Osteoblast (primary cell): Measurements from ENCODE around the gene PWP1. TPM values are rescaled to one million over a fixed set of nuclear protein-coding genes. Genes with fewer than 3 reads are reported as not detected.

ENCODE experiments used
- DNase-seq: peaks from one replicate; pipeline ENCODE4 v3.0.0; 2011; ENCODE audit warnings: low spot score, mixed read lengths; ENCODE audit not compliant: insufficient read length; ENCODE audit errors: missing footprints
- H2AFZ ChIP-seq: 2 replicates; pipeline ENCODE4 v1.6.0; 2011; ENCODE audit warnings: mild to moderate bottlenecking, low read length
- H3K27ac ChIP-seq: 2 replicates; pipeline ENCODE4 v1.5.1; 2011; ENCODE audit warnings: mild to moderate bottlenecking, low read depth, low read length, moderate library complexity
- H3K27me3 ChIP-seq: 2 replicates; pipeline ENCODE4 v1.6.0; 2012; ENCODE audit warnings: mild to moderate bottlenecking, control low read depth, inconsistent platforms, low read length, moderate library complexity; ENCODE audit not compliant: insufficient read depth
- H3K36me3 ChIP-seq: 2 replicates; pipeline ENCODE4 v1.5.1; 2011; ENCODE audit warnings: mild to moderate bottlenecking, low read length, control low read depth, moderate library complexity; ENCODE audit not compliant: insufficient read depth
- H3K4me1 ChIP-seq: 2 replicates; pipeline ENCODE4 v1.5.1; 2011; ENCODE audit warnings: mild to moderate bottlenecking, low read length, control low read depth, moderate library complexity; ENCODE audit not compliant: insufficient read depth
- H3K4me2 ChIP-seq: 2 replicates; pipeline ENCODE4 v1.6.0; 2011; ENCODE audit warnings: mild to moderate bottlenecking, low read length; ENCODE audit not compliant: insufficient read depth
- H3K4me3 ChIP-seq: fragments of 200-600 bp; sonication (generic); 3 replicates; pipeline ENCODE4 v1.5.1; 2012; ENCODE audit warnings: mild to moderate bottlenecking, low read length, inconsistent platforms; ENCODE audit not compliant: insufficient read depth
- H3K79me2 ChIP-seq: 2 replicates; pipeline ENCODE4 v1.6.0; 2012; ENCODE audit warnings: mild to moderate bottlenecking, low read length, control low read depth, inconsistent platforms; ENCODE audit not compliant: insufficient read depth
- H3K9me3 ChIP-seq: 2 replicates; pipeline ENCODE4 v1.5.1; 2011; ENCODE audit warnings: low read depth, low read length, control low read depth
- H4K20me1 ChIP-seq: 2 replicates; pipeline ENCODE4 v1.6.0; 2012; ENCODE audit warnings: mild to moderate bottlenecking, low read length, control low read depth; ENCODE audit not compliant: insufficient read depth
- total RNA-seq: library from RNA; depleted of rRNA; stranded (reverse); fragments of >200 nt; gene quantifications from 2 replicates; pipeline ENCODE4 v1.2.3, GENCODE V29; 2012
- TF ChIP-seq, protein P1 (sequence below): IDR thresholded peaks from 2 replicates; pipeline ENCODE4 v1.5.1; 2011; ENCODE audit warnings: mild to moderate bottlenecking, low read depth, low read length, moderate library complexity; ENCODE audit errors: extremely low read depth

The PWP1 gene
- total RNA-seq, 1 donor: 72.0 TPM

DNA sequence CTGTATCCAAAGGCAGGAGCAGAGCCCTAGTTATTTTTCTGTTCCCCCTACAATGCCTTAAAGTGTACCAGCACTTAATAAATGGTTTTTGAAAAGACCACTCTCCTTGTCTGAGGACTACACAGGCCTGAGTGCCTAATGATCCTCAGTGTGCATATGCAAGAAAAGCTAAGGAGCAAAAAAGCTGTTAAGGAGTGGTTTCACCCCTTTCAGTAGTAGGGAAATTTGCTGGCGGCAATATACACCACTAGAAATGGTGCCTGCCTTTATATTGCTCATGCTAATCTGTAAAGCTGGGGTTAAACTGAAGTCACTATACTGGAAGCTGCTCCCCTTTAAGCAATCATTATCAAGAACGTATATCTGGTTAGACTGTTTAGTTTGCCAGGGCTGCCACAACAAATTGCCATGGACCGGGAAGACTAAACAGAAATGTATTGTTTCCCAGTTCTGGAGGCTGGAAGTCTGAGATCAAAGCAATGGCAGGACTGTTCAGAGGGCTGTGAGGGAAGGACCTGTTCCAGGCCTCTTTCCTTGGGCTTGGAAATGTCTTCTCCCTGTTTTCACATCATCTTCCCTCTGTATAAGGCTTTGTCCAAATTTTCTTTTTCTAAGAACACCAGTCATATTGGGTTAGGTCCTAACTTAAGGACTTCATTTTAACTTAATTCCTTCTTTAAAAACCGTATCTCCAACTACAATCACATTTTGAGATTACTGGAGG, 45.2 kb downstream of the PWP1 start:
- Histone ChIP-seq H3K4me2 (no peak overlapping the region), H3K79me2 (no peaks in the 10 kb centered on the region), H3K9me3 (no peaks in the 10 kb centered on the region), H3K27ac (no peak overlapping the region), H4K20me1 (peaks cover under 1% of the 10 kb centered on the region), H2AFZ (no peak overlapping the region), H3K27me3 (no peaks in the 10 kb centered on the region), H3K4me1 (no peaks in the 10 kb centered on the region), H3K4me3 (no peak overlapping the region), H3K36me3 (peaks cover 29% of the 10 kb centered on the region)
- no peak for DNase-seq
- TF ChIP-seq, protein P1, sequence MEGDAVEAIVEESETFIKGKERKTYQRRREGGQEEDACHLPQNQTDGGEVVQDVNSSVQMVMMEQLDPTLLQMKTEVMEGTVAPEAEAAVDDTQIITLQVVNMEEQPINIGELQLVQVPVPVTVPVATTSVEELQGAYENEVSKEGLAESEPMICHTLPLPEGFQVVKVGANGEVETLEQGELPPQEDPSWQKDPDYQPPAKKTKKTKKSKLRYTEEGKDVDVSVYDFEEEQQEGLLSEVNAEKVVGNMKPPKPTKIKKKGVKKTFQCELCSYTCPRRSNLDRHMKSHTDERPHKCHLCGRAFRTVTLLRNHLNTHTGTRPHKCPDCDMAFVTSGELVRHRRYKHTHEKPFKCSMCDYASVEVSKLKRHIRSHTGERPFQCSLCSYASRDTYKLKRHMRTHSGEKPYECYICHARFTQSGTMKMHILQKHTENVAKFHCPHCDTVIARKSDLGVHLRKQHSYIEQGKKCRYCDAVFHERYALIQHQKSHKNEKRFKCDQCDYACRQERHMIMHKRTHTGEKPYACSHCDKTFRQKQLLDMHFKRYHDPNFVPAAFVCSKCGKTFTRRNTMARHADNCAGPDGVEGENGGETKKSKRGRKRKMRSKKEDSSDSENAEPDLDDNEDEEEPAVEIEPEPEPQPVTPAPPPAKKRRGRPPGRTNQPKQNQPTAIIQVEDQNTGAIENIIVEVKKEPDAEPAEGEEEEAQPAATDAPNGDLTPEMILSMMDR: no peak

DNA sequence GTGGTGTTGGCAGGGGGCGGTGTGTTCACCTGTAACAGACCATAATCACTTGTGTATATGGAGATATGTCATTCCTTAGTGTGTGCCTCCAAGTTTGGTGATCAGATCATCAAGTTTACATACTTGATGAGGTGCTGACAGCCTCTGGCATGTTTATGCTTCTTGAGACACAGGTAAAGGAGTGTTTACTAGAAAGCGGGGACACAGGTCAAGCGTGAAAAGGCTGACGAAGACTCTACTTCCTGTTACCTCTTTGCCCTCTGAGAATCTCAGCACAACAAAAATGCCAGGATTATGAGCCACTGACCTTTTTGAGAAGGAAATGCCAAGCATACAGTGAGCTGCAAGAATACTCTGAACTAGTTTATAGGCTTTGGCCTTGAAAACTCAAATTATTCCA, 45.8 kb downstream of the PWP1 start:
- no peaks in the 10 kb centered on the region for H3K9me3 ChIP-seq
- peaks cover 35% of the 10 kb centered on the region for H3K36me3 ChIP-seq
- H3K27ac ChIP-seq: no peak overlapping the region
- peaks cover 4% of the 10 kb centered on the region for H4K20me1 ChIP-seq
- no peak overlapping the region for H3K4me2 ChIP-seq
- no peaks in the 10 kb centered on the region for H3K27me3 ChIP-seq
- DNase-seq: no peak
- H3K4me3 ChIP-seq: no peak overlapping the region
- H3K4me1 ChIP-seq: no peaks in the 10 kb centered on the region
- H3K79me2 ChIP-seq: no peaks in the 10 kb centered on the region
- H2AFZ ChIP-seq: no peak overlapping the region
- TF ChIP-seq, protein P1: no peak

DNA sequence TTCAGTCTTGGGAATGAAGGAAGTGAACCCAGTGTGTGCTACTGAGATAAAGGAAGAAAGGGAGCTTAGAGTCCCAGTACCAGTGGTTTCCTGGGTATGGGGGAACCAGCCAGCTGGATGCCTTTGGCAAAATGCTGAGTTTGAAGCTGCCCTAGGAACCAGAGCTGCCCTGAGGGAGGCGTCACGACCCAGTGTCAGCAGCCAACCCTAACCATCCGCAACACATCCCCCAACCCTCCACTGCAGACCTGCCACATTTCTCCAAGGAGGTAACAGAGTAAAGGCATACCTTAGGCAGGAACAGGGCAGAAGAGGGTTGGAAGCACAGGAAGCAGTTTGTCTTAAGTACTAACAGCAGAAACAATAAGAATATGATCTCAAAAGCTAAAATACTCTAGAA, 46.8 kb downstream of the PWP1 start:
- Histone ChIP-seq H3K36me3 (peaks cover 45% of the 10 kb centered on the region), H3K4me2 (no peak overlapping the region)

DNA sequence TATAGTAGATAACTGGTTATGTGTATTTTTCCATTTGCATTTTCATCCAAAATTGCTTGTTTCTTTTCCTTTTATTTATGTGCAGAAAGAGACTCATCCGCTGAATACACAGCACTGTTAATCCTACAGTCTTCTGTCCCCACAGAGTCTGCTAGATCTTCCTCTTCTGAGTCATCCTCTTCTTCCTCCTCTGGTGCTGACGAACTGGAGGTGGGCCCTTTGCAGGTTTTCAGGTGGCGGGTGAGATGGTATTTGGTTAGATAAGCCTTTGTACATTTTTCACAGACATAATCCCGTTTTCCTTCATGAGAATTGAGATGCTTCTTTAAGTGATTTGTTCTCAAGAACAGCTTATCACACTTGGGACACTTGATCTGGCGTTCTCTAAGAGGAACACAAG, 48.5 kb downstream of the PWP1 start:
- peaks cover 4% of the 10 kb centered on the region for H3K79me2 ChIP-seq
- no peak overlapping the region for H2AFZ ChIP-seq
- no peak for DNase-seq
- no peak overlapping the region for H3K27ac ChIP-seq
- peaks cover 4% of the 10 kb centered on the region for H4K20me1 ChIP-seq
- no peak overlapping the region for H3K4me2 ChIP-seq
- no peaks in the 10 kb centered on the region for H3K9me3 ChIP-seq
- no peaks in the 10 kb centered on the region for H3K27me3 ChIP-seq
- no peaks in the 10 kb centered on the region for H3K4me1 ChIP-seq
- H3K4me3 ChIP-seq: no peak overlapping the region
- TF ChIP-seq, protein P1: no peak
- peaks cover 63% of the 10 kb centered on the region for H3K36me3 ChIP-seq

More for the DNA sequence above, 46.8 kb downstream of the PWP1 start:
- TF ChIP-seq, protein P1: no peak
- DNase-seq: no peak
- Histone ChIP-seq H3K27me3 (no peaks in the 10 kb centered on the region), H3K79me2 (peaks cover 2% of the 10 kb centered on the region), H2AFZ (no peak overlapping the region), H3K4me3 (no peak overlapping the region), H3K4me1 (no peaks in the 10 kb centered on the region), H3K9me3 (no peaks in the 10 kb centered on the region), H4K20me1 (peaks cover 4% of the 10 kb centered on the region), H3K27ac (no peak overlapping the region)
